ENCODE measurements around the gene MCRS1.

MCRS1 gene

GRCh38 chr12:49555631-49556390, 12.1 kb downstream of the MCRS1 start:
- DNase-seq, result no peak

GRCh38 chr12:49554266-49554665, 13.7 kb downstream of the MCRS1 start:
- no peak for DNase-seq

- no peak for DNase-seq
Observed at GRCh38 chr12:49553512-49554088, 14.3 kb downstream of the MCRS1 start.

- DNase-seq, result no peak
Observed at GRCh38 chr12:49552899-49553298, 15.0 kb downstream of the MCRS1 start.

GRCh38 chr12:49552425-49552824, 15.5 kb downstream of the MCRS1 start:
- DNase-seq, result no peak

GRCh38 chr12:49552014-49552413, 15.9 kb downstream of the MCRS1 start:
- no peak for DNase-seq

GRCh38 chr12:49550693-49551252, 17.2 kb downstream of the MCRS1 start:
- no peak for DNase-seq

GRCh38 chr12:49549735-49550692, 17.9 kb downstream of the MCRS1 start:
- no peak for DNase-seq

GRCh38 chr12:49548822-49549648, 18.9 kb downstream of the MCRS1 start:
- DNase-seq, result peak; percentile 34

- DNase-seq, result no peak
Observed at GRCh38 chr12:49548481-49548821, 19.5 kb downstream of the MCRS1 start.

- DNase-seq, result no peak
Observed at GRCh38 chr12:49547090-49547690, 20.8 kb downstream of the MCRS1 start.

GRCh38 chr12:49546481-49546880, 21.5 kb downstream of the MCRS1 start:
- DNase-seq, result no peak

GRCh38 chr12:49545815-49546214, 22.1 kb downstream of the MCRS1 start:
- DNase-seq, result no peak

GRCh38 chr12:49543914-49544815, 23.8 kb downstream of the MCRS1 start:
- DNase-seq, result no peak

GRCh38 chr12:49543221-49543913, 24.6 kb downstream of the MCRS1 start:
- DNase-seq, result no peak

GRCh38 chr12:49542592-49543160, 25.3 kb downstream of the MCRS1 start:
- DNase-seq, result no peak

GRCh38 chr12:49541911-49542505, 25.9 kb downstream of the MCRS1 start:
- DNase-seq, result no peak

- no peak for DNase-seq
Observed at GRCh38 chr12:49541140-49541861, 26.6 kb downstream of the MCRS1 start.
